ENCODE data around the gene ADAMTS5. TPM values are rescaled to one million over a fixed set of nuclear protein-coding genes. Genes with fewer than 3 reads are reported as not detected.

ADAMTS5 gene
- total and polyA plus RNA-seq, 2 of the 8 experiments (the other 6 are each of a cell fraction or from before 2014, with no cell fraction given): 0.20 to 1.1 TPM

GRCh38 chr21:26900980-26901379, 65.9 kb downstream of the ADAMTS5 start:
- Histone ChIP-seq H2BK120ac (replicated peaks; ENCODE audit: low read depth, low read length) (no peak overlapping the region), H2BK20ac (ENCODE audit: low read length) (no peak overlapping the region), H3K4me3 (ENCODE audit: extremely low read depth in 1 of 4, insufficient read depth in 2 of 4, low read depth in 3 of 4, low read length in 4 of 4) (no peak overlapping the region), H2BK5ac (ENCODE audit: low read depth, low read length) (no peak overlapping the region), H2AFZ (ENCODE audit: low read length) (no peak overlapping the region), H2BK15ac (ENCODE audit: low read length) (no peak overlapping the region), H3K79me1 (ENCODE audit: low read depth, low read length) (no peaks in the 10 kb centered on the region), H3K56ac (replicated peaks; ENCODE audit: insufficient read length, low read depth, low read length) (no peak overlapping the region), H3K4me2 (ENCODE audit: insufficient read depth in 1 of 2, low read depth in 2 of 2, low read length in 2 of 2) (no peak overlapping the region), H4K91ac (replicated peaks; ENCODE audit: insufficient read length, low read length) (no peak overlapping the region), H3K27ac (ENCODE audit: low read depth, low read length) (no peak overlapping the region), H3K14ac (ENCODE audit: insufficient read length) (no peak overlapping the region), H3K4ac (replicated peaks; ENCODE audit: insufficient read length, low read depth, low read length) (no peak overlapping the region), H3K23ac (ENCODE audit: insufficient read length) (peak overlapping the region; percentile 47), H2AK5ac (ENCODE audit: low read depth, low read length) (no peak overlapping the region), H3K9me3 (ENCODE audit: insufficient read depth in 2 of 2, low read depth in 1 of 2, low read length in 1 of 2) (no peaks in the 10 kb centered on the region), H3K9ac (replicated peaks in 1 of 4; ENCODE audit: extremely low read depth in 1 of 4, low read depth in 3 of 4, low read length in 3 of 4) (no peak overlapping the region), H4K5ac (ENCODE audit: insufficient read length, low read depth, low read length) (no peak overlapping the region), H3K4me1 (replicated peaks in 1 of 4; ENCODE audit: control insufficient read depth in 3 of 4, insufficient read depth in 4 of 4, low read length in 3 of 4) (peaks cover 0 to 3% (median 0%) of the 10 kb centered on the region in 4 experiments; a peak in 2 of 7 replicates), H4K20me1 (replicated peaks in 1 of 2; ENCODE audit: control insufficient read depth in 1 of 2, insufficient read depth in 2 of 2, low read length in 2 of 2) (no peaks in the 10 kb centered on the region), H3K23me2 (ENCODE audit: low read depth, low read length) (no peaks in the 10 kb centered on the region), H3K27me3 (replicated peaks in 1 of 4; ENCODE audit: control insufficient read depth in 3 of 4, extremely low read depth in 1 of 4, insufficient read depth in 3 of 4, low read length in 3 of 4) (no peaks in the 10 kb centered on the region), H4K8ac (ENCODE audit: extremely low read depth, insufficient read depth, low read length) (no peak overlapping the region), H3K36me3 (ENCODE audit: control insufficient read depth in 2 of 4, insufficient read depth in 4 of 4, low read length in 3 of 4) (no peaks in the 10 kb centered on the region), H3K79me2 (ENCODE audit: control insufficient read depth in 1 of 2, insufficient read depth in 2 of 2, low read length in 2 of 2) (no peaks in the 10 kb centered on the region), H3K18ac (ENCODE audit: extremely low read depth, low read length) (no peak overlapping the region), H2BK12ac (ENCODE audit: low read depth, low read length) (no peak overlapping the region)
- 93% methylated on average over 4 of the region's 4 CpGs; no CpG with 5 or more reads in 1 of the 2 experiments for WGBS, 2 experiments (ENCODE audit: extremely low coverage in 1 of 2, insufficient coverage in 1 of 2, insufficient read length in 1 of 2, insufficient replicate concordance in 2 of 2, low coverage in 1 of 2, low lambda C conversion rate in 2 of 2, missing lambda C conversion rate in 1 of 2)
- DNase-seq (ENCODE audit: low read depth in 1 of 2, low spot score in 2 of 2) (no peak), FAIRE-seq (no peak)
- CTCF ChIA-PET (ENCODE audit: partially characterized antibody): interaction anchor here (1.0 to 1.7 kb wide), 3 partner anchors 15 to 61 kb away, joined by 3 to 4 read pairs (median 3); no protein-coding TSS in a partner anchor
- POLR2A ChIA-PET (ENCODE audit: partially characterized antibody): no interaction called here

Data from H1 (cell line).